HepG2 (cell line): ENCODE data around the gene MBNL3. TPM values are rescaled to one million over a fixed set of nuclear protein-coding genes. Genes with fewer than 3 reads are reported as not detected.

Experiments used
- CREM ChIP-seq, 2 experiments: sonication (generic) in 1 of 2; formaldehyde crosslinking in 1 of 2; IDR thresholded peaks; 2 replicates each; pipeline versions ENCODE4 v1.4.0 to v1.6.1; 2016 to 2020; ENCODE audit warnings: antibody characterized with exemption in 1 of 2, mild to moderate bottlenecking in 1 of 2, missing genetic modification reagents in 1 of 2
- FLYWCH1 ChIP-seq: sonication (generic); formaldehyde crosslinking; IDR thresholded peaks from 2 replicates; pipeline ENCODE4 v1.8.1; 2023; ENCODE audit warnings: mild to moderate bottlenecking, missing genetic modification reagents
- FOSL2 ChIP-seq: sonication (generic); formaldehyde crosslinking; IDR thresholded peaks from 2 replicates; pipeline ENCODE4 v1.4.0; 2020; ENCODE audit warnings: missing genetic modification reagents
- FOXP1 ChIP-seq, 2 experiments: fragments of 450-650 bp in 1 of 2; IDR thresholded peaks; 2 replicates each; pipeline ENCODE4 v1.6.1; 2017 to 2018; ENCODE audit warnings: antibody characterized with exemption in 1 of 2
- HNRNPK ChIP-seq: fragments of 200-400 bp; formaldehyde crosslinking; IDR thresholded peaks from 2 replicates; pipeline ENCODE4 v1.6.1; 2018; ENCODE audit warnings: low read length, low read depth, moderate library complexity, mild to moderate bottlenecking; ENCODE audit not compliant: poor library complexity, severe bottlenecking
- HOXA5 ChIP-seq: sonication (generic); formaldehyde crosslinking; IDR thresholded peaks from 2 replicates; pipeline ENCODE4 v1.4.0; 2020; ENCODE audit warnings: missing genetic modification reagents
- KIAA2018 ChIP-seq: sonication (generic); formaldehyde crosslinking; IDR thresholded peaks from 2 replicates; pipeline ENCODE4 v1.5.0; 2020; ENCODE audit warnings: mild to moderate bottlenecking, missing genetic modification reagents, borderline replicate concordance
- KLF9 ChIP-seq: IDR thresholded peaks from 2 replicates; pipeline ENCODE4 v1.6.1; 2016; ENCODE audit warnings: low read depth
- MLXIP ChIP-seq: sonication (generic); formaldehyde crosslinking; IDR thresholded peaks from 2 replicates; pipeline ENCODE4 v1.9.0; 2021; ENCODE audit warnings: missing genetic modification reagents, borderline replicate concordance
- PAWR ChIP-seq: sonication (generic); formaldehyde crosslinking; IDR thresholded peaks from 2 replicates; pipeline ENCODE4 v1.4.0; 2020; ENCODE audit warnings: missing genetic modification reagents, mild to moderate bottlenecking, borderline replicate concordance
- SPEN ChIP-seq: sonication (generic); formaldehyde crosslinking; IDR thresholded peaks from 2 replicates; pipeline ENCODE4 v1.5.1; 2020; ENCODE audit warnings: low read depth, mild to moderate bottlenecking, missing genetic modification reagents
- ZNF124 ChIP-seq: sonication (generic); formaldehyde crosslinking; IDR thresholded peaks from 2 replicates; pipeline ENCODE4 v1.4.0; 2020; ENCODE audit warnings: missing genetic modification reagents
- ZNF160 ChIP-seq: sonication (generic); formaldehyde crosslinking; IDR thresholded peaks from 2 replicates; pipeline ENCODE4 v1.8.0; 2022; ENCODE audit warnings: mild to moderate bottlenecking, inconsistent platforms, missing genetic modification reagents
- ZNF205 ChIP-seq: IDR thresholded peaks from 2 replicates; pipeline ENCODE4 v1.6.1; 2018; ENCODE audit warnings: missing biosample characterization, missing genetic modification reagents
- ZNF274 ChIP-seq: sonication (generic); formaldehyde crosslinking; IDR thresholded peaks from 2 replicates; pipeline ENCODE4 v1.5.1; 2020; ENCODE audit warnings: mild to moderate bottlenecking, missing genetic modification reagents
- ZNF543 ChIP-seq: sonication (generic); formaldehyde crosslinking; IDR thresholded peaks from 2 replicates; pipeline ENCODE4 v1.4.0; 2020; ENCODE audit warnings: mild to moderate bottlenecking, missing genetic modification reagents
- polyA plus RNA-seq, 8 experiments: library from polyadenylated mRNA; depleted of rRNA in 3 of 8; stranded (reverse) in 7 of 8; unstranded in 1 of 8; fragments of >200 nt; fragmentation: Illumina TruSeq in 4 of 8; extraction: Trizol in 4 of 8; gene quantifications; 2 replicates each; pipeline versions ENCODE4 v1.2.1 to v1.2.3, GENCODE V29; 2011 to 2016; ENCODE audit warnings: low read depth in 4 of 8, missing spikeins in 1 of 8, mixed read lengths in 1 of 8; ENCODE audit not compliant: insufficient read depth in 1 of 8
- total RNA-seq, 5 experiments: library from RNA; depleted of rRNA; stranded (reverse); fragments of >200 nt; fragmentation: Illumina TruSeq; extraction: Trizol; gene quantifications; 2 replicates each; pipeline ENCODE4 v1.2.3, GENCODE V29; 2016; ENCODE audit warnings: low read depth in 1 of 5
- TF ChIP-seq, protein P1 (sequence below): sonication (generic); formaldehyde crosslinking; IDR thresholded peaks from 2 replicates; pipeline ENCODE4 v1.8.0; 2022; ENCODE audit warnings: low read depth, missing genetic modification reagents

MBNL3 gene
- total and polyA plus RNA-seq, 2 of the 13 experiments (the other 11 are each of a cell fraction or from before 2014, with no cell fraction given): 155 to 257 TPM

DNA sequence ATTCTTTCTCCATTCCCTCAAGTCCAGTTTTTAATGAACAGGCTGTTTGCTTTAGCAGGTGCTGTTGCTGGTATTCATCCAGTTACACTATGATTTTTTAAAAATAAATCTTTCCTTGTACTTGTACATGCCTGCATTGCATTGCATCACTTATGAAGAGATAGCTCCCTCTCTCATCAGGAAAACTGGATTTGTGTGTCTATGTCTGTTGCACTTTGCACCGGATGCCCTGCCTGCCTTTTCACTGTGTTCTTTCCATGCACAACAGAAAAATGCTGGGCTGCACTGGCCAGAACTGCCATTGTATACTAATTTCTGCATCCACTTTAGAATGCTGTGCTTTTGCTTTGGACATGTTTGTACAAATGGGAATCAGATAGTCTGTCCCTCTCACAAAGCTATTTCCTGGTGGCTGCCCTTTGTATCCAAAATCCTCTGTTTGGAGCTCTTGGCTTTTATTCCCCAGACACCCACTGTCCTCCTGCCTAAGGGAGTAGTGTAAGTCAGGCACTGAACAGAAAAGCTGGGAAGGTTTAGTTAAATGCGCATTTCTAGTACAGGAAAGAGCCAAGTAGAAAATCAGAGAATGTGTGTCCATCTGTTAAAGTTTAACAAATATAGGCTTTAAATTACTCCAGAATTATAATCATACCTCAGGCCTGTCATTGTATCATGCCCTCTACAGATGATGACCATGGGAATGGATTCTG is 119.1 kb downstream of the MBNL3 start (continued):
- peak; percentile 43; the same call in 1 of the 2 replicates for TF ChIP-seq CREM (IDR thresholded peaks at IDR 0.05)
- no peak for TF ChIP-seq CREM (CRISPR knock-in tag; IDR thresholded peaks at IDR 0.05)
- TF ChIP-seq, protein P1, sequence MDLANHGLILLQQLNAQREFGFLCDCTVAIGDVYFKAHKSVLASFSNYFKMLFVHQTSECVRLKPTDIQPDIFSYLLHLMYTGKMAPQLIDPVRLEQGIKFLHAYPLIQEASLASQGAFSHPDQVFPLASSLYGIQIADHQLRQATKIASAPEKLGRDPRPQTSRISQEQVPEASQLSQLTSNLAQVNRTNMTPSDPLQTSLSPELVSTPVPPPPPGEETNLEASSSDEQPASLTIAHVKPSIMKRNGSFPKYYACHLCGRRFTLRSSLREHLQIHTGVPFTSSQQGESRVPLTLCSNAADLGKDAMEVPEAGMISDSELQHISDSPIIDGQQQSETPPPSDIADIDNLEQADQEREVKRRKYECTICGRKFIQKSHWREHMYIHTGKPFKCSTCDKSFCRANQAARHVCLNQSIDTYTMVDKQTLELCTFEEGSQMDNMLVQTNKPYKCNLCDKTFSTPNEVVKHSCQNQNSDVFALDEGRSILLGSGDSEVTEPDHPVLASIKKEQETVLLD (CRISPR knock-in tag): no peak
- no peak for TF ChIP-seq ZNF160 (CRISPR knock-in tag)
- no peak for TF ChIP-seq KLF9 (CRISPR knock-in tag)
- TF ChIP-seq MLXIP (CRISPR knock-in tag): no peak
- TF ChIP-seq ZNF543 (CRISPR knock-in tag): no peak
- TF ChIP-seq HNRNPK: no peak
- no peak for TF ChIP-seq KIAA2018 (CRISPR knock-in tag)
- no peak for TF ChIP-seq SPEN (CRISPR knock-in tag)
- no peak for TF ChIP-seq FLYWCH1 (CRISPR knock-in tag)
- no peak for TF ChIP-seq ZNF124
- 0 out of 2 replicates have a peak, but pooled peaks have one; percentile 21 for TF ChIP-seq FOSL2 (CRISPR knock-in tag)
- TF ChIP-seq ZNF205 (CRISPR knock-in tag): no peak
- TF ChIP-seq ZNF274 (CRISPR knock-in tag): no peak
- TF ChIP-seq FOXP1 (IDR thresholded peaks at IDR 0.05): no peak
- peak; percentile 34; the same call in 1 of the 2 replicates for TF ChIP-seq FOXP1 (CRISPR knock-in tag; IDR thresholded peaks at IDR 0.05)
- no peak for TF ChIP-seq HOXA5
- no peak for TF ChIP-seq PAWR (CRISPR knock-in tag)
